Ramos (cell line): ENCODE results near the gene SPDYC.

ENCODE experiments used
- in situ Hi-C: fragments of 300-500 bp; cut with MboI; formaldehyde crosslinking; loops from one replicate; pipeline ENCODE4 v1.14.3; 2022; ENCODE audit warnings: low sequenced_read_pairs; ENCODE audit not compliant: unreplicated experiment

Gene SPDYC

DNA sequence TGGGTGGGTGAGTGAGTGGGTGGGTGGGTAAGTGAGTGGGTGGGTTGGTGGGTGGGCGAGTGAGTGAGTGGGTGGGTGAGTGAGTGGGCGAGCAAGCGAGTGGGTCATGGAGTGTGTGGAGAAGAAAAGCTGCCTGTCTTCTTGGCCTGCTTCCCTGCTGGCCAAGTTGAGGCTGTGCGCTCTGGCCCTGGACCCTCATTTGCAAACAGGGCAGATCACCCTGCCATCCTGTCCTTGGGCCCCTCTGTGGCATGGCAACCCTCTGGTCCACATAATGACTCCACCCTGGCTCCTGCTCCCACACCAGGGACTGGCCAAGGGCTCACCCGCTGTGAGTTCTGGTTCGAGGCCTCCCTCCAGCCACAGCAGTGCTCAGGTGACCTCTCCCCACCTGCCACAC, 46.8 kb downstream of the SPDYC start:
- in situ Hi-C loops, result no loop called here

GRCh38 chr11:65217441-65218423, 47.7 kb downstream of the SPDYC start:
- in situ Hi-C loops, result no loop called here

- in situ Hi-C loops, result no loop called here
Measured at GRCh38 chr11:65218446-65218845, 48.4 kb downstream of the SPDYC start.

DNA sequence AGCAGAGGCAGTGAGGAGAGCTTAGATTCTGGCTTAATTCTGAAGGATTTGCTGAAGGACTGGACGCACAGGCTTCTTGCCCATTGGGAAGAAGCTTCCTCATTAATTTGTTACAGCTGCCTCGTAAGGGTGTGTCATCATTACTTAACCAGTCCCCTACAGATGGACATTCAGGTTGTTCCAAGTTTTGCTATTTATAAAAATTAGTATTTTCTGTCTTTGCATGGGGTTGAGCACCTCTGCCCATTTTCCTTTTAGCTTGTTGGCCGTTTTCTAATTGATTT, 49.8 kb downstream of the SPDYC start:
- in situ Hi-C loops, result no loop called here

DNA sequence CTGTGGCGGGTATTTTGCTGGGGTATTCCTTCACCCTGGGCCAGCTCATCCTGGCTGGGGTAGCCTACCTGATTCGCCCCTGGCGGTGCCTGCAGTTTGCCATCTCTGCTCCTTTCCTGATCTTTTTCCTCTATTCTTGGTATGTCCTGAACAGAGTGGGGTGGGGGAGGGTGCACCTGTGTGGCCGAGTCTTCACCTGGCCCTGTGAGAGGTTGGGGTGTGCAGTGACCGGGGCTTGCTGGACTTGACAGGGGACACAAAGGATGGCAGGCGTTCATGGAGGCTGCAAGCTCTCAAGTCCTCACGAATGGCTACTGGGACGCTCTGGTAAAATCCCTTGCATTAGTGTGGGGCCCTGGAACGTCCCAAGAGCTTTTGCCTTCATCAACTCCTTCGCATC, 51.0 kb downstream of the SPDYC start:
- in situ Hi-C loops, result no loop called here
